GM18502 (cell line): Measurements from ENCODE around the gene DHCR24.

Source experiments
- ATAC-seq: cut with Tn5 transposase; IDR thresholded peaks from one replicate; pipeline ENCODE4 v1.9.1; 2021; ENCODE audit warnings: mild to moderate bottlenecking; ENCODE audit not compliant: unreplicated experiment, poor library complexity

The DHCR24 gene

GRCh38 chr1:54848134-54848948 is 38.7 kb downstream of the DHCR24 start:
- no peak for ATAC-seq

GRCh38 chr1:54846716-54847284 is 40.2 kb downstream of the DHCR24 start:
- ATAC-seq, result no peak

- no peak for ATAC-seq
These were observed 40.7 kb downstream of the DHCR24 start for GRCh38 chr1:54846301-54846700.

- ATAC-seq, result no peak
These were observed 41.2 kb downstream of the DHCR24 start for GRCh38 chr1:54845772-54846171.

- no peak for ATAC-seq
These were observed 42.4 kb downstream of the DHCR24 start for GRCh38 chr1:54844564-54844963.

GRCh38 chr1:54843449-54843848 is 43.5 kb downstream of the DHCR24 start:
- no peak for ATAC-seq

- no peak for ATAC-seq
These were observed 44.0 kb downstream of the DHCR24 start for GRCh38 chr1:54842963-54843362.

- no peak for ATAC-seq
These were observed 44.6 kb downstream of the DHCR24 start for GRCh38 chr1:54842206-54842915.

GRCh38 chr1:54839824-54840223 is 47.2 kb downstream of the DHCR24 start:
- ATAC-seq, result no peak

- ATAC-seq, result no peak
These were observed 48.3 kb downstream of the DHCR24 start for GRCh38 chr1:54838565-54839180.

GRCh38 chr1:54837002-54837853 is 49.8 kb downstream of the DHCR24 start:
- ATAC-seq, result no peak

GRCh38 chr1:54836594-54836993 is 50.4 kb downstream of the DHCR24 start:
- ATAC-seq, result no peak

GRCh38 chr1:54835970-54836369 is 51.0 kb downstream of the DHCR24 start:
- ATAC-seq, result no peak

- no peak for ATAC-seq
These were observed 51.7 kb downstream of the DHCR24 start for GRCh38 chr1:54835131-54835898.

- ATAC-seq, result no peak
These were observed 52.9 kb downstream of the DHCR24 start for GRCh38 chr1:54834007-54834541.

GRCh38 chr1:54833121-54833520 is 53.9 kb downstream of the DHCR24 start:
- no peak for ATAC-seq

GRCh38 chr1:54826226-54826816 is 60.7 kb downstream of the DHCR24 start:
- no peak for ATAC-seq

GRCh38 chr1:54825696-54826095 is 61.3 kb downstream of the DHCR24 start:
- ATAC-seq, result no peak

- ATAC-seq, result no peak
These were observed 63.3 kb downstream of the DHCR24 start for GRCh38 chr1:54823670-54824069.
